ENCODE measurements around the gene MACROH2A1.
"Not testable (repeated sequence)": the region's sequence is repeated elsewhere in the genome, so short reads cannot be mapped to it uniquely, and the experiment has no call there.

DNA sequence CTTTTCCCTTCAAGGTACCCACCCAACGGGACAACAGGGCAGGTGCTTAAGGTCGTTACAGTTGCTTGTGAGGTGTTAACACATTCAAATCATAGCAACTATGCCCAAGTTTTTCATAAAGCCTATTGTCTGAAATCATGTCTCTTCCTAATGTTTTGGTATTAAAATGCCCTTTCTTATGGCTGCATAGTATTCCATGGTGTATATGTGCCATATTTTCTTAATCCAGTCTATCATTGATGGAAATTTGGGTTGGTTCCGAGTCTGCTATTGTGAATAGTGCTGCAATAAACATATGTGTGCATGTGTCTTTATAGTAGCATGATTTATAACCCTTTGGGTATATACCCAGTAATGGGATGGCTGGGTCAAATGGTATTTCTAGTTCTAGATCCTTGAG is 35.7 kb downstream of the MACROH2A1 start:
- TF ChIP-seq POLR2A, POLR2AphosphoS5 (IDR thresholded peaks at IDR 0.05; ENCODE audit: low read depth, low read length): not testable (repeated sequence)
